Activated B cell treated with CpG ODN at 0.5 μM for 24 hours (primary cell): ENCODE measurements around the gene INTS15. TPM values are rescaled to one million over a fixed set of nuclear protein-coding genes. Genes with fewer than 3 reads are reported as not detected.

Source experiments
- ATAC-seq: fragments of 200-7000 bp; cut with Tn5 transposase; one replicate; pipeline ENCODE4 v1.10.0; 2021; ENCODE audit warnings: low read depth, mild to moderate bottlenecking, moderate library complexity
- CTCF ChIA-PET: fragments of 350-600 bp; sonication (Branson Sonifier 250); formaldehyde crosslinking; loops from one replicate; lab custom pipeline; 2021; ENCODE audit warnings: antibody characterized with exemption; lab: Charles Lee
- POLR2A ChIA-PET: fragments of 350-600 bp; sonication (Branson Sonifier 250); formaldehyde crosslinking; loops from one replicate; lab custom pipeline; 2021; ENCODE audit warnings: antibody characterized with exemption; lab: Charles Lee
- DNase-seq: peaks from one replicate; pipeline ENCODE4 v3.0.0; 2022
- H3K27ac Mint-ChIP-seq: one replicate; pipeline ENCODE4 v1.8.0; 2020; ENCODE audit warnings: mixed read lengths
- H3K27me3 Mint-ChIP-seq: one replicate; pipeline ENCODE4 v1.8.0; 2021; ENCODE audit warnings: mixed read lengths
- H3K36me3 Mint-ChIP-seq: one replicate; pipeline ENCODE4 v1.8.0; 2021; ENCODE audit warnings: low read depth, mixed read lengths
- H3K4me1 Mint-ChIP-seq: one replicate; pipeline ENCODE4 v1.8.0; 2021; ENCODE audit warnings: mixed read lengths
- H3K4me3 Mint-ChIP-seq: one replicate; pipeline ENCODE4 v1.8.0; 2020; ENCODE audit warnings: mild to moderate bottlenecking, mixed read lengths
- H3K9me3 Mint-ChIP-seq: one replicate; pipeline ENCODE4 v1.8.0; 2020; ENCODE audit warnings: mixed read lengths
- CTCF ChIP-seq: fragments of 200-600 bp; IDR thresholded peaks from one replicate; pipeline ENCODE4 v1.8.0; 2022; ENCODE audit warnings: antibody characterized with exemption, mild to moderate bottlenecking
- intact Hi-C: fragments of 100-400 bp; cut with micrococcal nuclease; formaldehyde crosslinking; loops from one replicate; pipeline ENCODE4 v1.15.1; 2024
- total RNA-seq: library from RNA; stranded (reverse); gene quantifications from 2 replicates; pipeline ENCODE4 v1.2.3, GENCODE V29; 2022

The INTS15 gene
- total RNA-seq, 1 donor from 2014 or later: 49.9 TPM

GRCh38 chr7:6642861-6643640 is 53.2 kb downstream of the INTS15 start:
- Mint-ChIP-seq H3K4me3 (no peak overlapping the region), H3K36me3 (peaks cover 75% of the 10 kb centered on the region), H3K4me1 (peaks cover 15% of the 10 kb centered on the region), H3K9me3 (no peaks in the 10 kb centered on the region), H3K27me3 (no peaks in the 10 kb centered on the region), H3K27ac (no peak overlapping the region)
- ChIA-PET CTCF (no interaction called here), POLR2A (no interaction called here)
- no peak for ATAC-seq
- intact Hi-C loops: no loop called here
- TF ChIP-seq CTCF: no peak
- DNase-seq: no peak

- no peaks in the 10 kb centered on the region for H3K9me3 Mint-ChIP-seq
- CTCF ChIA-PET: no interaction called here
- ATAC-seq (no peak), DNase-seq (no peak)
- POLR2A ChIA-PET: no interaction called here
- H3K36me3 Mint-ChIP-seq: peaks cover 84% of the 10 kb centered on the region
- no peak overlapping the region for H3K27ac Mint-ChIP-seq
- peaks cover 5% of the 10 kb centered on the region for H3K4me1 Mint-ChIP-seq
- no peaks in the 10 kb centered on the region for H3K27me3 Mint-ChIP-seq
- no peak overlapping the region for H3K4me3 Mint-ChIP-seq
- intact Hi-C loops: no loop called here
- TF ChIP-seq CTCF: no peak
Observed at GRCh38 chr7:6643915-6644625, 54.2 kb downstream of the INTS15 start.

- ChIA-PET POLR2A (no interaction called here), CTCF (no interaction called here)
- ATAC-seq: no peak
- peaks cover 83% of the 10 kb centered on the region for H3K36me3 Mint-ChIP-seq
- no peaks in the 10 kb centered on the region for H3K9me3 Mint-ChIP-seq
- no peaks in the 10 kb centered on the region for H3K27me3 Mint-ChIP-seq
- H3K27ac Mint-ChIP-seq: no peak overlapping the region
- peaks cover 2% of the 10 kb centered on the region for H3K4me1 Mint-ChIP-seq
- no peak overlapping the region for H3K4me3 Mint-ChIP-seq
- no peak for DNase-seq
- TF ChIP-seq CTCF: no peak
- intact Hi-C loops: no loop called here
Observed at GRCh38 chr7:6644728-6645127, 54.9 kb downstream of the INTS15 start.

- H3K27ac Mint-ChIP-seq: no peak overlapping the region
- no peaks in the 10 kb centered on the region for H3K9me3 Mint-ChIP-seq
- H3K27me3 Mint-ChIP-seq: no peaks in the 10 kb centered on the region
- H3K4me3 Mint-ChIP-seq: no peak overlapping the region
- ChIA-PET POLR2A (no interaction called here), CTCF (no interaction called here)
- ATAC-seq (no peak), DNase-seq (no peak)
- no peaks in the 10 kb centered on the region for H3K4me1 Mint-ChIP-seq
- TF ChIP-seq CTCF: no peak
- peaks cover 89% of the 10 kb centered on the region for H3K36me3 Mint-ChIP-seq
- intact Hi-C loops: no loop called here
Observed at GRCh38 chr7:6646465-6646864, 56.6 kb downstream of the INTS15 start.

- no peaks in the 10 kb centered on the region for H3K9me3 Mint-ChIP-seq
- no peaks in the 10 kb centered on the region for H3K27me3 Mint-ChIP-seq
- peaks cover 89% of the 10 kb centered on the region for H3K36me3 Mint-ChIP-seq
- intact Hi-C loops: no loop called here
- no peak for TF ChIP-seq CTCF
- H3K4me3 Mint-ChIP-seq: no peak overlapping the region
- no peaks in the 10 kb centered on the region for H3K4me1 Mint-ChIP-seq
- DNase-seq (no peak), ATAC-seq (no peak)
- POLR2A ChIA-PET: no interaction called here
- H3K27ac Mint-ChIP-seq: no peak overlapping the region
- CTCF ChIA-PET: no interaction called here
Observed at GRCh38 chr7:6647080-6647479, 57.3 kb downstream of the INTS15 start.
